Thymus (tissue), 11 donors: ENCODE measurements around the gene SORCS3. TPM values are rescaled to one million over a fixed set of nuclear protein-coding genes. Genes with fewer than 3 reads are reported as not detected.

Source experiments
- DNase-seq, 9 donors: peaks; one replicate each; pipeline ENCODE4 v3.0.0-alpha.2; 2013; ENCODE audit warnings: low spot score in 9 of 9, low read depth in 6 of 9, missing footprints in 1 of 9
- H3K27ac ChIP-seq, 2 donors: one replicate each; pipeline ENCODE4 v1.5.1; 2013; ENCODE audit warnings: control low read depth in 1 of 2, low read depth in 1 of 2, low read length in 1 of 2, mild to moderate bottlenecking in 1 of 2, moderate library complexity in 1 of 2
- H3K27me3 ChIP-seq, 2 donors: one replicate each; pipeline ENCODE4 v1.5.1; 2013; ENCODE audit warnings: low read length in 1 of 2; ENCODE audit not compliant: control insufficient read depth in 2 of 2, insufficient read depth in 1 of 2
- H3K36me3 ChIP-seq, 2 donors: one replicate each; pipeline ENCODE4 v1.5.1; 2013; ENCODE audit warnings: low read length in 1 of 2, mild to moderate bottlenecking in 1 of 2, moderate library complexity in 1 of 2; ENCODE audit not compliant: control insufficient read depth in 2 of 2, insufficient read depth in 2 of 2
- H3K4me1 ChIP-seq, 2 donors: one replicate each; pipeline ENCODE4 v1.5.1; 2013; ENCODE audit warnings: low read length in 2 of 2; ENCODE audit not compliant: control insufficient read depth in 2 of 2, insufficient read depth in 2 of 2
- H3K4me3 ChIP-seq, 2 donors: one replicate each; pipeline ENCODE4 v1.5.1; 2013; ENCODE audit warnings: low read length in 2 of 2, control low read depth in 1 of 2, mild to moderate bottlenecking in 1 of 2
- H3K9me3 ChIP-seq, 2 donors: one replicate each; pipeline ENCODE4 v1.5.1; 2013; ENCODE audit warnings: low read length in 1 of 2, mild to moderate bottlenecking in 1 of 2; ENCODE audit not compliant: control insufficient read depth in 2 of 2, insufficient read depth in 1 of 2
- WGBS: extraction: QIAGEN DNeasy Blood & Tissue Kit; methylation state at CpG from one replicate; pipeline ENCODE4 v1.1.7; 2013; 5-methylcytosine and 5-hydroxymethylcytosine counted together
- polyA plus RNA-seq: library from polyadenylated mRNA; stranded (reverse); fragments of 200-250 nt; gene quantifications from one replicate; pipeline ENCODE4 v1.2.3, GENCODE V29; 2013
- total RNA-seq: library from RNA; stranded (reverse); fragments of 120-200 nt; gene quantifications from one replicate; pipeline ENCODE4 v1.2.4, GENCODE V29; 2013
- donor health status: healthy.

Gene SORCS3
- total and polyA plus RNA-seq, 2 donors, result 0.05 TPM

DNA sequence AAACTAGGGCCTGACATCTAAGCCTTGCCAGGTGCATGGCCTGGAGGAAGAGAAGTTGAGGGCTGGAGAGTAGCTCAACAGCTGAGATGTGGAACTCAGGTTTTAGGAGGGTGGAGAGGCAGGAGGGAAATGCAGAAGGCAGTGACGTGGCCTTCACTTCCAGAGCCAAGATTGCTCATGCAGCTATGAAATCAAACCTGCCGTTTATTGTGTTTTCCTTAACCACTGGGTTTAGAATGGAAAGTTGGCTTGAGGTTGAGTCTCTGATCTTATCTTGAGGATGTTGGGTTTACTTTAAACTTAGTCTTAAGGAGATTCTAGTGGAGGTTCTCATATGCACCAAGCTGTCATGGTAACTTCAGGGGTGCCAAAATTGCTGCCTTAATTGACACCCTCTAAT is 178.6 kb downstream of the SORCS3 start:
- Histone ChIP-seq H3K9me3 (peaks cover 0 to 2% of the 10 kb centered on the region in 2 donors), H3K27ac (no peak overlapping the region), H3K36me3 (no peaks in the 10 kb centered on the region), H3K4me3 (no peak overlapping the region), H3K4me1 (no peaks in the 10 kb centered on the region), H3K27me3 (no peaks in the 10 kb centered on the region)
- WGBS, result 59% methylated on average over 2 of the region's 2 CpGs
- DNase-seq, result no peak

GRCh38 chr10:104822088-104822487 is 181.0 kb downstream of the SORCS3 start:
- no peak for DNase-seq
- H3K36me3 ChIP-seq, result no peaks in the 10 kb centered on the region
- H3K27me3 ChIP-seq, result no peaks in the 10 kb centered on the region
- H3K4me3 ChIP-seq, result no peak overlapping the region
- peaks cover 0 to 3% of the 10 kb centered on the region in 2 donors for H3K9me3 ChIP-seq
- H3K27ac ChIP-seq, result no peak overlapping the region
- 57% methylated on average over 3 of the region's 3 CpGs for WGBS
- no peaks in the 10 kb centered on the region for H3K4me1 ChIP-seq

- Histone ChIP-seq H3K4me1 (no peaks in the 10 kb centered on the region), H3K4me3 (no peak overlapping the region), H3K9me3 (peaks cover 0 to 3% of the 10 kb centered on the region in 2 donors), H3K36me3 (no peaks in the 10 kb centered on the region), H3K27me3 (no peaks in the 10 kb centered on the region), H3K27ac (no peak overlapping the region)
- DNase-seq, result peak in 5 of 9 donors; percentile 1 to 18 (median 3)
- WGBS, result 40% methylated on average over 6 of the region's 6 CpGs
These were observed 183.4 kb downstream of the SORCS3 start for GRCh38 chr10:104824380-104825006.

DNA sequence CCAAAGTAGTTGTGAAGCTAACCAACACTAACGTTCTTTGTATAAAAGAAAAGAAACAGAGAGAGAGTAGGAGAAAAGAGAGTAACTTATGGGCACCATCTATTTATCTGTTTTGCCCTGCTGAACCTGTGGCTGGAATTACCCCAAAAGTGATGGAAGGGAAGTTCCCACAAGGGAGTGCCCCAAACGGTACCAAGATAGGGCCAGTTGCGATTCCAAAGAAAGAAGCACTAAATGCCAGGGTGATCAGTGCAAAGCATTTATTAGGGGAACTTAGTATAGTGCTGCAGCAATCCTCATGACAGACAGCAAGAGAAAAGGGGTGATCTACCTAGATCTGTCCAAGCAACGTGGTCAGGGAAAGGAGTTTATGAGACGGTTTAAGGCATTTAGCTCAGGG is 190.2 kb downstream of the SORCS3 start:
- Histone ChIP-seq H3K9me3 (no peaks in the 10 kb centered on the region), H3K27me3 (no peaks in the 10 kb centered on the region), H3K36me3 (no peaks in the 10 kb centered on the region), H3K27ac (no peak overlapping the region), H3K4me1 (no peaks in the 10 kb centered on the region), H3K4me3 (no peak overlapping the region)
- WGBS, result 88% methylated on average over 5 of the region's 5 CpGs
- DNase-seq, result no peak

- Histone ChIP-seq H3K27me3 (no peaks in the 10 kb centered on the region), H3K36me3 (no peaks in the 10 kb centered on the region), H3K27ac (no peak overlapping the region), H3K4me3 (no peak overlapping the region), H3K4me1 (no peaks in the 10 kb centered on the region), H3K9me3 (no peaks in the 10 kb centered on the region)
- no peak for DNase-seq
- 88% methylated on average over 1 of the region's 1 CpG for WGBS
These were observed 193.5 kb downstream of the SORCS3 start for GRCh38 chr10:104834580-104834979.

GRCh38 chr10:104835422-104835821 is 194.3 kb downstream of the SORCS3 start:
- WGBS, result 50% methylated on average over 2 of the region's 2 CpGs

GRCh38 chr10:104842704-104843103 is 201.6 kb downstream of the SORCS3 start:
- DNase-seq, result no peak
- H3K4me1 ChIP-seq, result no peaks in the 10 kb centered on the region
- no peaks in the 10 kb centered on the region for H3K27me3 ChIP-seq
- H3K27ac ChIP-seq, result no peak overlapping the region
- H3K36me3 ChIP-seq, result no peaks in the 10 kb centered on the region
- WGBS, result 87% methylated on average over 3 of the region's 3 CpGs
- no peaks in the 10 kb centered on the region for H3K9me3 ChIP-seq
- no peak overlapping the region for H3K4me3 ChIP-seq

More at GRCh38 chr10:104835422-104835821, 194.3 kb downstream of the SORCS3 start:
- Histone ChIP-seq H3K4me1 (no peaks in the 10 kb centered on the region), H3K27ac (no peak overlapping the region), H3K9me3 (no peaks in the 10 kb centered on the region), H3K4me3 (no peak overlapping the region), H3K36me3 (no peaks in the 10 kb centered on the region), H3K27me3 (no peaks in the 10 kb centered on the region)
- no peak for DNase-seq

- no peaks in the 10 kb centered on the region for H3K4me1 ChIP-seq
- 88% methylated on average over 3 of the region's 3 CpGs for WGBS
- no peaks in the 10 kb centered on the region for H3K36me3 ChIP-seq
These were observed 203.0 kb downstream of the SORCS3 start for GRCh38 chr10:104844073-104844472.

DNA sequence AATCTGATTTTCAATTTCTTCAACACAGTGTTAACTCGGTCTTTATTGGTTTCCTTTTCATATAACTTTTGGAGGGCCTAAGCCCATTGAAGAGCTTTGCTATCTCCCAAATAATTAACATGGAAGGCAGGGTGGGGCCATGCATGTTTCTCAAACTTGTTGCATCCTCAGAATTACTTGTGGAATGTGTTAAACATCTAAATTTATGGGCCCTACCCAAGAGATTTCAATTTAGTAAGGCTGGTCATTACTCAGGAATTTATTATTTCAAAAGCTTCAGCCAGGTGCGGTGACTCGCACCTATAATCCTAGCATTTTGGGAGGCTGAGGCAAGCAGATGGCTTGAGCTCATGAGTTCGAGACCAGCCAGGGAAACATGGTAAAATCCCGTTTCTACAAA is 208.9 kb downstream of the SORCS3 start:
- 95% methylated on average over 5 of the region's 5 CpGs for WGBS

More at GRCh38 chr10:104844073-104844472, 203.0 kb downstream of the SORCS3 start:
- DNase-seq, result no peak
- no peaks in the 10 kb centered on the region for H3K27me3 ChIP-seq
- no peak overlapping the region for H3K27ac ChIP-seq
- no peaks in the 10 kb centered on the region for H3K9me3 ChIP-seq
- H3K4me3 ChIP-seq, result no peak overlapping the region

More for the DNA sequence above, 208.9 kb downstream of the SORCS3 start:
- H3K9me3 ChIP-seq, result no peaks in the 10 kb centered on the region
- no peaks in the 10 kb centered on the region for H3K4me1 ChIP-seq
- no peak overlapping the region for H3K27ac ChIP-seq
- DNase-seq, result no peak
- H3K36me3 ChIP-seq, result no peaks in the 10 kb centered on the region
- no peaks in the 10 kb centered on the region for H3K27me3 ChIP-seq
- no peak overlapping the region for H3K4me3 ChIP-seq
